ENCODE measurements around the gene PRKAG1.
"Not testable (repeated sequence)": the region's sequence is repeated elsewhere in the genome, so short reads cannot be mapped to it uniquely, and the experiment has no call there.

The PRKAG1 gene

DNA sequence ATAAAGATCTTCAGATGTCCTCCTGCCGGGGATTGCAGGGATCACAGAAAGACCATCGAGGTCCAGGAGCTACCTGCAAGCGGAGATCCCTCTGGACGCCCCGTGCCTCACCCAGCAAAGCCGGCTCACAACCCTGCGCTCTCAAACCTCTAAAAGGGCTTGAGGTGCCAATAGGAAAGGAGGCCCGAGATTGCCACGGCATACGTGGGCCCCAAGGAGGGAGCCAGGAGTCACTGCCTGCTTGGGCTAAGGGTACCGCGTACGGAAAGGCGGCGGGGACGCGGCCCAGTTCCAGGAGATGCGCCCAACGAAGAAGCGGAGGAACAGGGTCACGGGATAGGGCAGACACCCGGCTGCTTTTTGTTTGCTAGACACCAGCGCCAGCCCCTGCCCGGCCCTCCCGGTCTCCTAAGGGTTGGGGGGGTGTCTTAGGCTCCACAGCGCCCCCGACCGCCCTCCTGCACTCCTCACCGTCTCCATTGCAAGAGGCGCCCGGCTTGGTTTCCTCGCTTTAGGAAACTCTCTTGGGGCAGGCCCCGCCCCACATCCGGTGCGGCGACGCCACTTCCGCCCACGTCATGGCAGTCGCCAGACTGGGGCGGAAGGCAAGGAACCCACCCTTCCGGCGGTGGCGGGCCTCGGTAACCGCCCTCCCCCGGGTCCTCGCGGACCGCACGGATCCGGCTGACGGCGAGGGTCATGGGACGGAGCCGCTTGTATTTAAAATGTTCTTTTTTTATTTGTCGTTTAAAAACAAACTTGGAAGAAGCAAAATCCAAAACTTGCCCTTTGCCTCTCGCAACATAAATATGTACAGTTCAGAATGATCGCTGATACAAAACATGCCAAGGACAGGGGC, at the start of gene PRKAG1:
TSS of gene PRKAG1 (minus strand) at position 516 of the 859 bp plus-strand sequence. CDS start at position 480, 36 bp downstream.
- DNase-seq (ENCODE audit: low read depth): peak; percentile 98
- TF ChIP-seq, protein P1, sequence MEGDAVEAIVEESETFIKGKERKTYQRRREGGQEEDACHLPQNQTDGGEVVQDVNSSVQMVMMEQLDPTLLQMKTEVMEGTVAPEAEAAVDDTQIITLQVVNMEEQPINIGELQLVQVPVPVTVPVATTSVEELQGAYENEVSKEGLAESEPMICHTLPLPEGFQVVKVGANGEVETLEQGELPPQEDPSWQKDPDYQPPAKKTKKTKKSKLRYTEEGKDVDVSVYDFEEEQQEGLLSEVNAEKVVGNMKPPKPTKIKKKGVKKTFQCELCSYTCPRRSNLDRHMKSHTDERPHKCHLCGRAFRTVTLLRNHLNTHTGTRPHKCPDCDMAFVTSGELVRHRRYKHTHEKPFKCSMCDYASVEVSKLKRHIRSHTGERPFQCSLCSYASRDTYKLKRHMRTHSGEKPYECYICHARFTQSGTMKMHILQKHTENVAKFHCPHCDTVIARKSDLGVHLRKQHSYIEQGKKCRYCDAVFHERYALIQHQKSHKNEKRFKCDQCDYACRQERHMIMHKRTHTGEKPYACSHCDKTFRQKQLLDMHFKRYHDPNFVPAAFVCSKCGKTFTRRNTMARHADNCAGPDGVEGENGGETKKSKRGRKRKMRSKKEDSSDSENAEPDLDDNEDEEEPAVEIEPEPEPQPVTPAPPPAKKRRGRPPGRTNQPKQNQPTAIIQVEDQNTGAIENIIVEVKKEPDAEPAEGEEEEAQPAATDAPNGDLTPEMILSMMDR (IDR thresholded peaks at IDR 0.05; ENCODE audit: low read length, missing control alignments): peak; percentile 42
- H3K4me3 ChIP-seq (replicated peaks; ENCODE audit: low read depth, low read length): peak within 1 kb of the TSS; percentile 98

DNA sequence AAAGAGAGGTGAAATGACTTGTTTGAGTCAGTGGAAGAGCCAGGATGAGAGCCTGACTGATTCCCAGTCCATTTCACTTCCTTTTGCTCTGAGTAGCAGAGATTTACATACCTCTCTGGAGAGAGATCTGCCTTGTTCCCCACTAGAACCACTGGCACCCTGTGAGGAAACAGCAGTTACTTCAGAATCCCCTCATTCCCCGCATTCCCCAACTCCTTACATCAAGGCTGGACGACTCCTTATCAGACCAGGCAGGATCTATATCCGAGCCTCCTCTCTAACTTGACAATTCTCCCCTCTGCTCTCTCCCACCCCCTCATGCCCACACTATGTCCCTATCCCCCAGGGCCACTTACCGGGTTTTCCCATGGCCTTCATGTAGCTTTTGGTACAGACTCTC, 47.5 kb upstream of the PRKAG1 start:
- H3K4me3 ChIP-seq (replicated peaks; ENCODE audit: low read depth, low read length): no peak overlapping the region
- no peak for DNase-seq (ENCODE audit: low read depth)
- TF ChIP-seq, protein P1 (IDR thresholded peaks at IDR 0.05; ENCODE audit: low read length, missing control alignments): no peak

DNA sequence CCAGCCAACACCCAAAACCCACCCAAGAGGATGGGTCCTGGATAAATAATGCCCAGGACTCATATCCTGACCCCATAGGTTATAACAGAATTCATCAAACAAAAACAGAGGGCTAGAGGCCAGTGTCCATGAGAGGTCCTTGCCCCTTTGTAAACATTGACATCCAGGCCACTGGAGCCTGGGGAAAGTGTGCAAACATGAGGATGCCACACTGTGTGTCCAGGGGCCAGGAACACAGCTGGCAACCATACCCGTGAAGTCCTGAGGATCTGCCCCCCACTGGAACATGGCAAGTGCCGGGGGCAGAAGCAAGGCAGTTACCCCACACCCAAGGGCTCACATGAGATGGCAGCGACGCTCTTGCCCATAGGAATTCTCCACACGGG, 46.2 kb upstream of the PRKAG1 start:
- no peak for DNase-seq (ENCODE audit: low read depth)
- TF ChIP-seq, protein P1 (IDR thresholded peaks at IDR 0.05; ENCODE audit: low read length, missing control alignments): no peak
- H3K4me3 ChIP-seq (replicated peaks; ENCODE audit: low read depth, low read length): no peak overlapping the region

DNA sequence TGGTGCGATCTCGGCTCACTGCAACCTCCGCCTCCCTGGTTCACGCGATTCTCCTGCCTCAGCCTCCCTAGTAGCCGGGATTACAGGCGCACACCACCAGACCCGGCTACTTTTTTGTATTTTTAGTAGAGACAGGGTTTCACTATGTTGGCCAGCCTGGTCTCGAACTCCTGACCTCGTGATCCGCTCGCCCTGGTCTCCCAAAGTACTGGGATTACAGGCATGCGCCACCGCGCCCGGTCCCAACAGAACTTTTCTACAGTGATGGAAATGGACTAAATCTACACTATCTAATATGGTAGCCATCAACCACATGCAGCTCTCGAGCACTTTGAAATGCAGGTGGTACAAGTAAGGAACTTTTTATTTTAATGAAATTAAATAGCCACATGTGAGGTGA, 43.3 kb upstream of the PRKAG1 start:
- not testable (repeated sequence) for DNase-seq (ENCODE audit: low read depth); H3K4me3 ChIP-seq (replicated peaks; ENCODE audit: low read depth, low read length)

DNA sequence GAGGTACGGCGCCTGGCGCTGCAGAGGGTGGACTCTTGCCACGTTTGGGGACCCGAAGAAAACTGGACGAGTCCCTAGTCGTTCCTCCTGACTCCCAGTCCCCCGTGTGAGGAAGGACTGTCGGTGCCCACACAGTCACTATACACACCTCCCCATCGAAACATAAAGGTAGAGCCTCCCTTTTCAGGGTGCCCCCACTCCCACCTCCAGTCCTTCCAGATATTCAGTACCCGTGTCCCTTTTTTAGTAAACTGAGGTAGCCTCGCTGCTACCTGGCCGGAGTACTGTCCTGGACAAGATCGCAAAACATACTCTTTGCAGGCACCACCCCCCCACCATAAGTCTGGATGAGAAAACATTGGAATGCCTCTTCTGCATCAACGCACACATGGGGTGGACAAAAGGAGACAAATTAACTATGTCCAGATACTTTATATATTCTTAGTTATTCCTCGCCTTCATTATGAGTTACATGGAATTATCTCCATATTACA, 42.6 kb upstream of the PRKAG1 start:
- no peak for DNase-seq (ENCODE audit: low read depth)
- peak overlapping the region; percentile 87 for H3K4me3 ChIP-seq (replicated peaks; ENCODE audit: low read depth, low read length)
- TF ChIP-seq, protein P1 (IDR thresholded peaks at IDR 0.05; ENCODE audit: low read length, missing control alignments): no peak

DNA sequence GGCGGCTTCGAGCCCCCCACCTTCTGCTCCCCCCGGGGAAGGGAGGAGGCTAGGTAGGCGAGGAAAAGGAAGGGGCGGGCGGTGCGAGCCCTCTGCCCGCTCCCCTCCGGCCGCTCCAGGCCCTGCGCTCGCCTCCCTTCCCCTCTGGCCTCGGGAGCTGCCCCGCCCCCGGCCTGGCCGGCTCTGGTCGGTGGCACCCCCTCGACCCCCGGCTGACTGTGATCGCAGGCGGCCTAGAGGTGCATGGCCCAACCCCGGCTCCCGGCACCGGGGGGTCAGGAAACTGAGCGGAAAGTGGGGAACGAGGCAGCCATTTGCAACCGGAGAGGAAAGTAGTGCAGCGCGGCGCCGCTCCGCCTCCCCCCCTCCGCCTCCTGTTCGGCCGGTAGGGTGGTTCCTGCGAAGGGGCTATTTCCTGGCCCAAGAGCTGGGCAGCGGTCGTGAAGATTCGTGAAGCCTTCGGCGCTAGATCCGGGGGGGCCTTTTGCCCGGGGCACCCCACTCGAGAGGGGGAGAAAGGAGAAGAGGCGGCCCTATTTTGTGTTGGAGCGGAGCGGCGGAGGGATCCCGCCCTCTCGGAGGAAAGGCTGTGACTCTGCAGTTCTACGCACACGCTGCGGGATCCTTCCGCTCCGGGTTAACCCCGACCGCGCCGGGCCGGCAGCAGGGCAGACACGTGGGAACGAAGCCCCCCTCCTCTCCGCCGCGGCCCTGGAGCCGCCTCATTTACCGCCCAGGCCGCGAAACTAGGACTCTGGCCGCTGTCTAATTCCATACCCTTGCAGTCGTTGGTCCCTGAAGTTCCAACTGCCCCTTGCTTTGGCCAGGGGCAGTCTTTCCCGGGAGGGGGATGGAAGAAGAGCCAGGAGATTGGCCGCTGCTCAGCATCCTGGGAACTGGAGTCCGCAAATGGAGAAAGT, 41.9 kb upstream of the PRKAG1 start, which contains the start of gene KMT2D:
TSS of gene KMT2D (minus strand) at position 558 of the 920 bp plus-strand sequence. CDS start 5,470 bp downstream, outside the sequence.
- DNase-seq (ENCODE audit: low read depth): peak; percentile 97
- TF ChIP-seq, protein P1 (IDR thresholded peaks at IDR 0.05; ENCODE audit: low read length, missing control alignments): peak; percentile 6
- peak within 1 kb of the TSS; percentile 87 for H3K4me3 ChIP-seq (replicated peaks; ENCODE audit: low read depth, low read length)
